Skin of body (tissue), 2 donors: ENCODE results near the gene PTPRK. TPM values are rescaled to one million over a fixed set of nuclear protein-coding genes. Genes with fewer than 3 reads are reported as not detected.
A peak's percentile ranks its signal among the peaks of the same experiment; 100 is the strongest.

Source experiments
- DNase-seq: peaks from one replicate; lab custom pipeline; 2025; lab: John Stamatoyannopoulos, UW
- total RNA-seq: library from RNA; depleted of rRNA; stranded (reverse); fragments of >200 nt; gene quantifications from one replicate; pipeline ENCODE4 v1.2.3, GENCODE V29; 2014

The PTPRK gene
- total RNA-seq, 1 donor from 2014 or later, result 56.9 TPM

DNA sequence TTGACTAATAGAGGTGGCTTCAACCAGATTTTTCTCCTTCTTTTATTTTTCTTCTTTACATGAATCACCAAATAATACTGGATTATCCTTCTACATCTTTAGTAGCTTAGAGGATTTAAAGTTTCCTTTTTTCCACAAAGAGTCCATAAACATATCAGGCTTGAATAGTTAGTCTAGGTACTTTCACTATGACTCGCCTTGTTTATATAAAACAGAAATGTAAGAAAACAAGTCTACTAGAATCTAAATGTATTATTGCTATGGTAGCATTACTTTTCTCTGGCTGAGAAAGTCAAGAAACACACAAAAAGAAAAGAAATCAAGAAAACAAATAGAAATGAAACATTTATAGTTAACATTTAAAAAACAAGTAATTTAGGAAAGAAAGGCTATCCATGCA is 215.2 kb downstream of the PTPRK start:
- no peak for DNase-seq

DNA sequence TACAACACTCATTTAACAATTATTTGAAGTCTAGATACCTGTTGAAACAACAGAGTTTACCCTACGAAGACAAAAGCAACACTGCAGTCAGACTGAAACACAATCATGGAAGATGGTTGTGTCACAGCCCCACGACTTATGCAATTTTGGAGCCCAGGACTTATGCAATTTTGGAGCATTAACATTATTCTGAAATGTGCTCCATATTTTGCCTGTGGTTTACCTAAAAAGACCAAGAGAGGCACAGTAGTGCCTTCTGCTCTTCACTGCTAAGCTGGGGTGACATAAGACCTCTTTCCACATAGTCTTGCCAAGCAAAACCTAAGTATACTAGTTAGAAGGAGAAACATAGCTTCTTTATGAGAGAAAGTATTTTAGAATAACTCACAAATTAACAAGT is 216.5 kb downstream of the PTPRK start:
- DNase-seq, result no peak

DNA sequence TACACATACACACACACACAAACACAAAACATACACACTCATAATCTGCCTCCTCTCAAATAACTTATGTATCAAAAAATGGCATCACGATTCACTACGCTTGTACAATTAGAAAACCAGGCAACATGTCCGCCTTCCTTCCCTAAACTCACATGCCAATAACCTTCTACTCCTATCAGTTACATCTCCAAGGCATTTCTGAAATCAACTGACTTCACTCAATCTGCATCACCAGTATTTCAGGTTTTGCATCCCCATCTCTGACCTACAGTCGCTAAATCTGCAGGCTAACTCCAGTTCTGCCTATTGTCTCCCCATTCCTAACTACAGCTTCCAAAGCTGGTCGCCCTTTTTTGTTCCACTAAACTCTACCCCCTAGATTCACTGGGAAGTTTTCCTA is 217.5 kb downstream of the PTPRK start:
- no peak for DNase-seq

DNA sequence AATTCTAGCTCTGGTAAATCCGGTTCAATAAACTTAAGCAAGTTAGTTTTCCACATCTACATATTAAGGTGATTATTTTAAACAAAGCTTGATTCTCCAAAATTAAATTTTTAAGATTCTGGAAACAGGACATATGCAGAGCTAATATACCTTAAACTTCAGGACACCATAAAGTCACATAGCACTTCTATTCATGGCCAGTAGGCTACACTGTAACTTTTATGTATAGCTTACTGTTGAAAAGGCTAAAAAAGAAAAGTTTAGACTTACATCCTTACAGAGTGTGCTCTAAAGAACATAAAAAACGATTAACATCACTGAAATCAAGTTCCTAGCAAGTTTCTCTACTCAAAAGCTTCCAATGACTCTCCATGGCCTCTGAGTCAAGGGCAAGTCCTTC is 224.7 kb downstream of the PTPRK start:
- no peak for DNase-seq

DNA sequence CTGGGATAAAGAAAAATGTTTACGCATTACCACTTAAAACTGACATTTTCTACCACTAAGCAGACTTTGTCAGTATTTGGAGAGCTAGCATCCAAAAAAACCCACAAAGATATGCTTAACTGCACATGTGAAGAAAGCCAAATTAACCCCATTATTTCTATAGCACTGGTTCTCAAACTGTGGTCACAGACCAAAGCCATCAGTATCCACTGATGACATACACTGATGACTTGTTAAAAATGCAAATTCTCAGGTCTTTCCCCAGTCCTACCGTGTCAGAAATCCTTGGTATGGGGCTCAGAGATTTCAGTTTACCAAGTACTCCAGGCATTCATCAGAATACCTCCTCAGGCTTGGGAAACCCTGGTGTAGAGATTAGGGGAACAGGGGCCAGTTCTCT is 230.2 kb downstream of the PTPRK start:
- DNase-seq, result no peak

DNA sequence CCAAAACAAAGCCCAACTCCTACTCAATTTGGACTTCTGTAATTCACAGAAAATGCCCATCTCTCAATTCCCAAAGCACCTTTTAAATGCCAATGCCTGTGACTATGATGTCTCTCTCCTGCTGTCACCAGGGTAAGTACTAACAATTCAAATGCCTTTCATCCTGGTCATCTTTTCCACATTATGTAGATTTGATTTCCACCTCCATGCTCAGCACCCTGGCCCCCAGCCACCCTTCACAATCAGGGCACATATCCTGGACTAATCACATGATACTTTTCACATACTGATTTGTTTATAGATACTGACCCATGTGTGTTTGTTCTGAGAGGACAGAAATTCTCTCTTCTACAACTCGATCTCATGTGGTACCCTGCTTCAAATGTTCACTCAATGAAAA is 236.3 kb downstream of the PTPRK start:
- no peak for DNase-seq

DNA sequence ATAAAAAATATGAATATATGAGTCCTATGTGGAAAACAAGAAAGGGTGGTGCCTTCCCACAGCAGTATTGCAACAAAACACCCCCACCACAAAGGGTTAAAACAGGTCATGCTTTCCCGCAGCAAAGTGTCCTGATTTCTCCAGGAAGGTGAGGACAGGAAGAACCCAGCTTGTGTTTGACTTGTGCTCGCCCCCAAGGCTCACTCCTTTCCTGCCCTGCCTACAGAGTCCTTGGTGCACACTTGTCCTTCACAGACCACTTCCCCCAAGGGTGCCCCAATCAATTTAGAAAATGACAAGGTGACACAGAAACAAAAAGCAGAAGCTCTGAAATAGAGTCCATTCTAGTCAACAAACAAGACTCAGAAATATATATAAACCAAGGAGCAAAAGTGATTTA is 237.4 kb downstream of the PTPRK start:
- DNase-seq, result no peak

DNA sequence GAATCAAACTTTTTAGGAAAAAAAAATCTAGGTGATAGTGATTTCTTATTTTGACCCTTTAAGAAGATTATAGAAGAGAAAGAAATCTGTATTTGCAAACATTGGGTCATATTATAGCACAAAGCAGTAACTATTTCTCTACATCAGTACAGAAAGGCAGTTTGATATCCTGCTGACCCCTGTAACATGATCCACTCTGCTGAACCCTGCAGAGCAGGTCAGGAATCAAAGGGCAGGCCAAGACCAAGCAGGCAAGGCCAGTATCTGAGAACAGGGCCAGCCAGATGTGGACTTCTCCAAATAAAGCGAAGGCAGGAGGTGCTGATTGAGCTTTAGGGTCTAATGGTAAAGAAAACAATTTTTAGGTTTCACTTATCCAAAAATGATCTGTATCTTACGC is 239.4 kb downstream of the PTPRK start:
- DNase-seq, result no peak

DNA sequence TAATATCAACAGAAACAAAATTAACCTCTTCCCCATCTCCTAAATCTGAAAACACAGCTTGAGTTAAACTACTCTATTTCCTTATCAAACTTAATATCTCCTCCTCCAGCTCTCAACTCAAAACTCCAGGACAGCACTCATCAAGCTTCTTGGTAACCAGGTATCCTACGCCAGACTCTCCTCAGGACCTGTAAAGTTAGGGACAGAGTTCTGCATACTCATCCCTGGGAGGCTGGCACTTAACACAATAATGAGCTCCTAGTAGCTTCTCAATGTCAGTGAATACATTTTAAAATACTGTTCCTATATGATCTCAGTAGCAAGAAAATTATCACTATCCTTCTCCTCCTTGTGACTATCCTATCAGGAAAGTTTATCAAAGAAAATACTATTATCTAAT is 240.3 kb downstream of the PTPRK start:
- DNase-seq, result no peak

DNA sequence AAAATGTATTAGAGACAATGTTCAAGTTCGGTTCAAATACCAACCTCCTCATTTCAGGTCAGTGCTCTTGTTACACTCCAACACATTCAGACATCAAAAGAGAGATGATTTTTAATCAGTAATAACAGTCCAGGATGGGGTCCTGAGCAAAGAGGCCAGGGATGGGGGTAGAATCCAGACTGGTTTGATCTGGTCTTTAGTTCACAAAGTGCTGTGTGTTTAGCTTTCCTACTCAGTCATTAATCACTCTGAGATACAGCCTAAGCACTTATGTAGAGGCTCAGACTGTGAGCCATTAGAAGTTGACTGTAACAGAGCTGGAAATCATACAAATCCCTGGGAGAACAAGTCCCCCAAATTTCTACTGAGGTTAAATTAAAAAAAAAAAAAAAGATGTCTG is 241.6 kb downstream of the PTPRK start:
- DNase-seq, result no peak

DNA sequence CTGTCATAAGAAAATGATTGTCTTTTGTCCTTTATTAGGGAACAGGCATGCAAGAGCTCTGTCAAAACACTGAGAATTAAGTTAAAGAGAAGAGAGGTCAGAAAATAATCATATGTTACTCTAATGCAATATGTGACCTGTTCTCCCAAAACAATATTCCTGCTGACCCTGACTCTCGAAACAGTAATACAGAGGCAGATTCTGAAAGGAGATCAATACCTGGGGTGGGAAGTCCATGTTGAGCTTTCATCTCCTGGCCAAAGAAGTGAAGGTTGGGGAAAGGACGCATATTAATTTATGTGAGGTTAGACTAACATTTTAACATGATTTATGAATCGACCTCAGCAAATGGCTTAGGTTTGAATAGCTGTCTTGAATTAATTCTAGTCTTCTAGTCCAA is 243.0 kb downstream of the PTPRK start:
- DNase-seq, result no peak

DNA sequence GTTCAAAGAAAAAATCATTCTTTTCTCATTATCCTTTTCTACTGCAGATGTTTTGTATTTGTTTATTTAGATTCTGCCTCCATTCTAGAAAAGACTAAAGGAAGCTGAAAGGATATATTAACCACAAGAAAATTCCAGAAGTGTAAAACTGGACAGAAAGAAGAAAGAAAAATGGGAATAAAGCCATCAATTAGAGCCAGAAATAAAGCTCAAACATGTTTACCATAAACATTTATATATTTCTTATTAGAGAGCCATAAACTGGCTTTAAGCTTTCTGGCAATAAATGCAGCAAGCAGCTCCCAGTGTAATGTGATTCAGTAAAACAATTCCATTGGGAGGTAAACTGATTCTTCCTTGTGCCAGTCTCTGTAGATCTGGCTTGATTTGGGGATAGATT is 244.1 kb downstream of the PTPRK start:
- peak; percentile 14 for DNase-seq

DNA sequence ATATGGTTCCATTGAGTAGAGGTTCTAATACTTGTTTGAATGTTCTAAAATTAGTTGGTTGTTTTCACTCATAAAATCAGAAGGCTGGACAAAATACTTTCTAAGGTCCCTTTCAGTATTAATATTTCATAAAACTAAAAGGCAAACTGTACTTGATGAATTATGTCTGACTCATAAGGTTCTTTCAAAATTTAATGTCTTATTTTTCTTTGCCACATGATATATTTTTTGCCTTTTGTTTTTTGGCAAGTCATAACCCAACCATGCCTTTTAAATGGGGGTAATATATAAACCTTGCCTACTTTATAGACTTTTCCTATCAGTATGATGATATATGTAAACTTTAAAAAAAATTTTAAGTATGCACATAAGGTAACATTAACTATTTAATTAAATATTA is 244.7 kb downstream of the PTPRK start:
- no peak for DNase-seq

DNA sequence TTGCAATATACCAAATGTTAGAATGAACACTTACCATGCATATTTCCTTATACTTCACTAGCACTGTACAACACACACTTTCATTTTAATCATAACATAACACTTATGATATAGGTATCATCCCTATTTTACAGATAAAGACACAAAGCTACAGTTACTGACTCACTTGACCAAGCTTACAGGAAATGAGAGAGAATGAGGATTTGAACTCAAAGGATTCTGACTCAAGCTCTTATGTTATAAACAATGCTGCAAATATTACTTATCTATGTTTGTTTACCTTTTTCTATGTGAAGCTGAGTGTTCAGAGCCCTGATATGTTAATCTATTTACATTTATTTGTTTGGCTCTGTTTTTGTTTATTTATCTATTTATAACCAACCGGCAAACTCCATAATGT is 245.4 kb downstream of the PTPRK start:
- no peak for DNase-seq

DNA sequence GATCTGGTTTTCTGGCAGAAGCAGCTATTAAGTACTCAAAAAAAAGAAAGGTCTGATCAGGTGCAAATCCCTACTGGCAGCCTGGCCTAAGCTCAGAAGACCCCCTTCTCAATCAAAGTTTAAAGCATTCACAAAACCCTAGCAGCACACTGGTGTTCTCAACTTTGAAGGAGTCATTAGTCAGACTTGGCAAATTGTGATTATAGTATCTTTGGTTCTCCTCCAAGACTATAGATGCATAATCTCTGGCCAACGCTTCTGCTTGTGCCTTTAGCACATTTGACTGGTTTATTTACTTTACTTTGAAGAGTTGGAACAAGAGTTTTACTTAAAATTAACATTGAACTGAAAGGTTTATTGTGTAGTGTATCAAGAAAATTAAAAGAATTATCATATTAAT is 248.9 kb downstream of the PTPRK start:
- DNase-seq, result no peak

DNA sequence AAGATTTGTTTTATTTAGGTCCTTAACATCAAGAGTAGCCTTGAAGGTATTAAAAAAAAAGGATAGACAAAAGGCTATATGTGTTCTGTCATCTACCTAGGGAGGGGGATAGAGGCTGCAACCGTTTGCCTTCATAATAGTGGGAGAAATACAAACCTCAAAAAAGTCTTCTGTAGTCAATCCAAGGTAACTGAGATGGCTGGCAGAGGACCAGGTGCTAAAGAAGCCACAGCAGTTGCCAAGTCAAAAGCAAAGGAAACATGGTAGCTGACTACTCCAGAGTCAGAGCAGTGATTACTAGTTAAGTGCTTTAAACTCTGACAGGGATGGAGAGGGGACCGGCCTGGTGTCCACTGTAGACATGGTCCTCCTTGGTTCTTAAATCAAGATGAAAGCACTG is 249.4 kb downstream of the PTPRK start:
- DNase-seq, result no peak

DNA sequence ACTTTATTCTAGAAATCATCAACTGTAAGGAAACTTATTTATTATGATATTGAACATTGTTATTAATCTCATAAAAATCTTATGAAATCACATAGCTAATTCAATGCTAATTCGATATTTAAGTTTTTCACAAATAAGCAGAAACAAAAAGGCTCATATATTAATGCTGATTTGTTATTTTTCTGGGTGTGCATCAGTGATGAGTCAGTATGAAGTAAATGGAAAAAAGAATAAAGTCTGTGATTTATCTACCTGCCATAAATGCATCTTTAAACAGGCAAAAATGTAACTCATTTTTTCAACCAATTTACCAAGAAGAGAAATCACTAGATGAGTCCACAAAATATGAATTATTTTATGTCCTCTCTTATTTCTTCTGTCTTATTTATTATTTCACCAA is 253.5 kb downstream of the PTPRK start:
- DNase-seq, result no peak

DNA sequence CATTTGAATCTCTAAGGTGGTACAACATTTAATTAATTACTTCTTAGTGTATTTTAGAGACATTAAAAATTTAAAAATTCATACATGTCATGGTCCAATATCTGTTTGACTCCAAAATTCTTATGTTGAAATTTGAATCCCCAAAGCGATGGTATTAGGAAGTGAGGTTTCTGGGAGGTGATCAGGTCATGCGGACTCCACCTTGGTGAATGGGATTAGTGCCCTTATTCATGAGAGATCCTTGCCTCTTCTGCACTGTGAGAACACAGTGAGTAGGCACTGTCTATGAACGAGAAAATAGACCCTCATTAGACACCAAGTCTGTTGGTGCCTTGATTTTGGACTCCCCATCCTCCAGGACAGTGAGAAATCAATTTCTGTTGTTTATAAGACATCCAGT is 254.7 kb downstream of the PTPRK start:
- no peak for DNase-seq

DNA sequence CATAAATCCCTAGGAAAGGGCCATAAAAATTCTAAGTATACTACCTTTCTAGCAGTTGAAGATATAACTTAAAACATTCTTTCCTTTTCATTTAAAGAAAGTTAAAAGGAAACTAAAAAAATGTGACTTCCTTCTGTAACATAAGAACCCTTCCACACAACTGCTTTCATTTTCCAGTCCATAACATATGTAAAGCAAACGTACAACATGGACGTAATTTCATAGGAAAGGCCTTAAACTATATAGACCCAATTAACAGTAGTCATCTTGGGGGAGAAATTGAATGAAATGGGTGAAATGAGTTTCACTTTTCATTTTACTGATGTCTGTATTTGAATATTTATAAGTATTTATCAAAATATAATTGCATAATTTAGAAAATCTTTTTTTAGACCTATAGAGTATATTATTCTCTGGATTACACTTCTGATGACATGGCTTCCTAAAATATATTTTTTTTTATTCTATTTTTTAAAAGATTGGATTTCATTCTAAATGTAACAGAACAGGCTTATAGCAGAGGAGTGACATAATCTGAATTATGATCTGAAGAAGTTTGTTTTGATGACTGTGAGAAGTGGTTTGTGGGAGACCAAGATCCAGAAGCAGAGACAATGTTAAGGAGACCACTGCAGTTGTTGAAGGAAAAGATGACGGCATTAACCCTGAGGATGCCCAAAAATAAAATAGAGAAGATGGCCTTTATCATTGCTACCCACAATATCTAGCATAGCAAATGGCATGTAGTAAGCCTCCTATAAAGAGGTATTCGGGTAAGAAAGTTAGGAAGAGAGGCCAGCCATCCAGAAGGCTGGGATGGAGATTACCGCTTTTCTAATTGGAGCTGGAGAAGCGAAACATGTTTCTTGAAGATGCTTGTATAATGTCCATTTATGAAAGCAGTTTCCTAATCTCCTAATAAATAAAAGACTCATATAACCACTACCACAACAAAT is 260.4 kb downstream of the PTPRK start:
- DNase-seq, result no peak

DNA sequence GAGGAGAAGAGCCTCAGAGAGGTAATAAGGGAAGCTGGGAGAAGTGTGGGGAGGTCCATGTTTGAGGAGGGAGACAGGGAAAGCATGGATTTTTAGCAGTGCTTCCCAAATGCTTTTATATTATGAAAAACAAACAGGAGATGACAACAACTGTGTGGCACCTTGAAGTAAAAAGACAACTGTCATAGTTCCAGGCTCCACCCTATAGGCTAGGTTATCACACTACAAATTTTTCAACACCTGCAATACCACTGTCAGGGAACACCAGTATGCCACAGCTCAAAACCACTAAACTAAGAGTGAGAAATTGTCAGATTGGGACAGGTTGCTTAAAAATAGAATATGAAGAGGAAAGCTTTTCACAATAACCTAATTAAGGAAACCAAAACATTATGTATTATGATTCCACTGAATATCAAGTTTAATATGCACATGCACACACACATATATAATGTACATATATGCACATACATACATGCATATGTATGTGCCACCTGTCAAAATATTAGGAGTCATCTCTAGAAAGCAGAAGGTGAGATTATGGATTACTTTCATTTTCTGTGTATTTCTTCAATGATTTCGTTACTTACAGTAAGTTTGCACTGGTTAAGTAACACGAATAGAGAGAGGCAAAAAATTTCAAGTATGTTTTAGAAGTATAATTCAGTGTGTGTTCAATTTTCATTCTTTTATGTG is 261.2 kb downstream of the PTPRK start:
- DNase-seq, result no peak

DNA sequence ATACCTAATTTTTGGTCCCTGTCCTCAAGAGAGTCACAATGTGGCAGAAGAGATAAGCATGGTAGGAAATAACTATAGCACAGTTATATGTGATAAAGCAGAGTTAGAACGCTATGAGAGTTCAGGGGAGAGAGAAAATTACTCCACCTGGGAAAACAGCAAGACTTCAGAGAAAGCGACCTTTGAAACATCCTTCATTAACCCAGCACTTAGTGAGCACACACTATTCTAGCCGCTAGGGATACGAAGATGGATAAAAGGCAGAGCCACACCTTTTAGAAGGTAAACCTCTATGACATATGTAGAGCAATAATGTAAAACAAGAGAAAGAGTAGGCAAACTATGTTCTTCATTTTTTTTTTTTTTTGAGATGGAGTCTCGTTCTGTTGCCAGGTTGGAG is 264.3 kb downstream of the PTPRK start:
- DNase-seq, result no peak

DNA sequence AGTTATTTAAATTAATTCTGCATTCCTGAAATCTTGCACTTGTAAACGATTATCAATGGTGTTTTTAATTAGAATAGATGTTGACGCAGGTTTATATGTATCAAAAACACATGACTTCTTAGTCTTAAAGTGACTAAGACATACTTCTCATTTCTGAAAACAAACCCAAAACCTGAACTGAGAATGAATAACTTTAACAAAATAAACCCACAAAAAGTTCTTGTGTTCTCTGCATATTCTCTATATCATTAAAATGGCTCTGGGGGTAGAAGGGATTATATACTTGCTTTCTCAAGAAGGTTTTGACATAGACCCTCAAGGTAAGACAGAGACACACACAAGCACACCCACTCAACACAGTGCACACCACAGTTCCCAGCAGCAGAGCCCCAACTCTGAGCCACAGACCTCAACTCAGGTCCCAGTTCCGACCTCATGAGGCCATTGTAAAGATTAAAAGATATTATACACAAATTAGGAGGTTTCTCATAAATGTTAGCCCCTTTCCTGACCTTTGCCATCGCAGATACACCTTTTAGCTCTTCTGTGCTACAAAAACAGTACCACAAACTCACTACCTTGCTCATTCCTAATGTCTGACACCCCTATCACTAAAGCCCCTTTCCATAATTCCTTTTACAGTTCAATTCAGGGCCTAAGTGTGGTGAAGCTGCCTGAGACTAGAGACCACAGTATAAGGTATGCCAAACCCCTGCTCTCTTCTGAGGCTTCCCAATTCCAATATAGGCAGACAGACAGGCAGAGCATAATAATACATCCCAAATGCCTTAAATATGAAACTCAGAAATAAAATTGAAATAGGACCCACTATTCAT is 267.8 kb downstream of the PTPRK start:
- no peak for DNase-seq
